Progenitor cell of endocrine pancreas (in vitro differentiated cells): Measurements from ENCODE around the gene HAND2. TPM values are rescaled to one million over a fixed set of nuclear protein-coding genes. Genes with fewer than 3 reads are reported as not detected.

Source experiments
- DNase-seq: peaks from one replicate; pipeline ENCODE4 v3.0.0; 2021; ENCODE audit warnings: low spot score; ENCODE audit not compliant: unreplicated experiment
- H3K27ac Mint-ChIP-seq: 2 replicates; pipeline ENCODE4 v1.8.0; 2021; ENCODE audit warnings: mild to moderate bottlenecking, moderate library complexity, mixed read lengths
- H3K27me3 Mint-ChIP-seq: 2 replicates; pipeline ENCODE4 v1.8.0; 2021; ENCODE audit warnings: mixed read lengths
- H3K36me3 Mint-ChIP-seq: 2 replicates; pipeline ENCODE4 v1.8.0; 2022; ENCODE audit warnings: mixed read lengths; ENCODE audit not compliant: insufficient read depth
- H3K4me1 Mint-ChIP-seq: 2 replicates; pipeline ENCODE4 v1.8.0; 2021; ENCODE audit warnings: low read depth, mixed read lengths
- H3K4me3 Mint-ChIP-seq: 2 replicates; pipeline ENCODE4 v1.8.0; 2021; ENCODE audit warnings: low read depth, mild to moderate bottlenecking, moderate library complexity, mixed read lengths
- H3K9me3 Mint-ChIP-seq: 2 replicates; pipeline ENCODE4 v1.8.0; 2021; ENCODE audit warnings: low read depth, mixed read lengths
- total RNA-seq: library from RNA; stranded (reverse); gene quantifications from 2 replicates; pipeline ENCODE4 v1.2.1, GENCODE V29; 2021
- TF ChIP-seq, protein P1 (sequence below): fragments of 200-600 bp; sonication (generic); IDR thresholded peaks from one replicate; pipeline ENCODE4 v1.5.0; 2021; ENCODE audit warnings: antibody characterized with exemption, mild to moderate bottlenecking; ENCODE audit not compliant: unreplicated experiment

Gene HAND2
- total RNA-seq, 1 donor from 2014 or later: 2.5 TPM

DNA sequence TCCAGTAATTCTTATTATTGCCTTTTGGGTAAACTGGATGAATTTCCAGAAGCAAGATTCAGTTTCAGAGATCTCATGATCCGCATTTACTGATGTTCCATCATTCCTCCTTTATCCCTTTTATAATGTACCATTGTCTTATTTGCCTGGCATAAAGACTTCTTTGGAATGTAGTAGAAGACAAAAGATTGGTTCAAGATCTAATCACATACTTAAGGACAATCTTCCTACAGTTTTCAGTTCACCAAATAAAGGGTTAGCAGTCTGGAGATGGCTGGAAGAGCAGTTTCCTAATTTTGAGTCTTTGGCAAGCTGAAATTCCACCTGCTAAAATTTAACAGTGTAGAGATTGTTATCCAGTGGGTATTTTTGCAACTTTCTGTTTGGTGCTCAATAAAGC lies 30.9 kb upstream of the HAND2 start:
- no peaks in the 10 kb centered on the region for H3K36me3 Mint-ChIP-seq
- TF ChIP-seq, protein P1, sequence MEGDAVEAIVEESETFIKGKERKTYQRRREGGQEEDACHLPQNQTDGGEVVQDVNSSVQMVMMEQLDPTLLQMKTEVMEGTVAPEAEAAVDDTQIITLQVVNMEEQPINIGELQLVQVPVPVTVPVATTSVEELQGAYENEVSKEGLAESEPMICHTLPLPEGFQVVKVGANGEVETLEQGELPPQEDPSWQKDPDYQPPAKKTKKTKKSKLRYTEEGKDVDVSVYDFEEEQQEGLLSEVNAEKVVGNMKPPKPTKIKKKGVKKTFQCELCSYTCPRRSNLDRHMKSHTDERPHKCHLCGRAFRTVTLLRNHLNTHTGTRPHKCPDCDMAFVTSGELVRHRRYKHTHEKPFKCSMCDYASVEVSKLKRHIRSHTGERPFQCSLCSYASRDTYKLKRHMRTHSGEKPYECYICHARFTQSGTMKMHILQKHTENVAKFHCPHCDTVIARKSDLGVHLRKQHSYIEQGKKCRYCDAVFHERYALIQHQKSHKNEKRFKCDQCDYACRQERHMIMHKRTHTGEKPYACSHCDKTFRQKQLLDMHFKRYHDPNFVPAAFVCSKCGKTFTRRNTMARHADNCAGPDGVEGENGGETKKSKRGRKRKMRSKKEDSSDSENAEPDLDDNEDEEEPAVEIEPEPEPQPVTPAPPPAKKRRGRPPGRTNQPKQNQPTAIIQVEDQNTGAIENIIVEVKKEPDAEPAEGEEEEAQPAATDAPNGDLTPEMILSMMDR: no peak
- no peaks in the 10 kb centered on the region for H3K4me1 Mint-ChIP-seq
- no peak overlapping the region for H3K27ac Mint-ChIP-seq
- no peak overlapping the region for H3K4me3 Mint-ChIP-seq
- no peak for DNase-seq
- H3K9me3 Mint-ChIP-seq: no peaks in the 10 kb centered on the region
- H3K27me3 Mint-ChIP-seq: no peaks in the 10 kb centered on the region

DNA sequence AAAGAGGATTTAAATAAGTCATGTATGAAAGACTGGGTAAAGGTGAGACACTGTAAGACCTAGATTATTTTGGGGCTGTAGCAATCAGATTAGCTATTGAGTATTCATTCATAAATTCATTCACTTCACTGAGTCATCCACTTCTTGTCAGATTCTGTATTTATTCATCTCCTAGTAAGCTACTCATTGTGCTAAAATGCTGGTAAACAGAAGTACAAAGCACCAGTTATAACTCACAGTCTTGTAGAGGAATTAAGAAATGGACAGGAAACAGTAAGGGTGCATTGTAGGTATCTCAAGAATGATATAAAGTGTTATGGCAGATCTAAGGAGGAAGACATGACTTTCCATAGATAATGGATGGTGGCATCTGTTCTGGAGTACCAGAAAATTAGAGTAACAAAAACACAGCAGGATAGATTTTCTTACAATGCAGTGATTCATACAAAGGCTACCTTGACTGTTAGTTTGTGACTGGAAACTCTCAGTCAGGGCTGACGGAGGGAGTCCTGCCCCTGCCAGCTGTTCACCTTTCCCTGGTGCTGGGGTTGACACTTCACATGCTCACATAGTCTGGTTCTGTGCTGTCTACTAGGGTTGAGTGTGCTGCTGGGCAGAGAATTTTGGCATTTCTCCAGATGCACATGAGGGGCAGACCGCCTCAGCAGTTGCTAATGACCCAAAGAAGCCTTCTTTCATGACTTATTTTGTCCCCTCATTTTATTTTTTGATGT lies 26.5 kb upstream of the HAND2 start:
- Mint-ChIP-seq H3K4me3 (no peak overlapping the region), H3K27me3 (peaks cover 6% of the 10 kb centered on the region), H3K36me3 (no peaks in the 10 kb centered on the region), H3K9me3 (no peaks in the 10 kb centered on the region), H3K27ac (no peak overlapping the region), H3K4me1 (no peaks in the 10 kb centered on the region)
- TF ChIP-seq, protein P1: no peak
- DNase-seq: no peak

DNA sequence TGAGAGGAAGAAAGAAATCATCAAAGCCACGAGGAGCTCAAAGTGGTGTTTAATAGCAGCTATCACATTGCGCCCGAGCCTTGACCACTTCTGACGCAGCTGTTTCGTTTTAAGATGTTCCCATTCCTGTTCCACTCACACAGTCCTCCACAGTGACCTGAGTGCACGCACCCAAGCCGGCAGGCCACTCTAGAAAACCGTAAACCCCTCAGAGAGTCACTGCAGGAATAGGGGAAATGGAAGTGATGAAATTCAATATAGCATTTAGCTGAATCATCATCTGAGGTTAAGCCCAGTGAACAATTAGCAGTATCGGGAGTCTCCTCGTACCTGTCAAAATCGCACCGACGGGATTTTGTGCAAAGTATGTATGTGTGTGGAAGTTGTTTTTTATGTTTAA lies 17.9 kb upstream of the HAND2 start:
- TF ChIP-seq, protein P1: no peak
- no peak for DNase-seq
- no peak overlapping the region for H3K4me3 Mint-ChIP-seq
- H3K4me1 Mint-ChIP-seq: no peaks in the 10 kb centered on the region
- peaks cover 74% of the 10 kb centered on the region for H3K27me3 Mint-ChIP-seq
- no peaks in the 10 kb centered on the region for H3K9me3 Mint-ChIP-seq
- H3K27ac Mint-ChIP-seq: no peak overlapping the region
- H3K36me3 Mint-ChIP-seq: no peaks in the 10 kb centered on the region

DNA sequence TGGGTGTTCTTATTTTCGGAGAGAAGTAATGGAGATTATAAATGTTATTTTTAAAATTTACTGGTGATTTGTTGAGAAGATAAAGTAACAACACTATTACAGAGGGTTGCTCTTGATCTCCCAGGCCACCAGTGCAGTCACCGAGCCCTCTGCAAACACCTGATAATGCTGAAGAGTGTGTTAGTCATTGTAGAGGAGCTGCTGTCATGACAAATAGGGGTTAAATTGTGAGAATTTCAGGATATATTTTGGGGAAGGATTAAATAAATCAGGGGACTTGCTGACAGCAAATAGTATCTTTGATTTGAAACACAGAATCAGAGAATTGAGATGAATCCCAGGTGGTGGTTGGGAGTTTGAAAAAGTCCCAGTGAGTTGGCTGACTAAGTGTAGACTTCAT lies 16.7 kb upstream of the HAND2 start:
- no peak overlapping the region for H3K4me3 Mint-ChIP-seq
- no peaks in the 10 kb centered on the region for H3K36me3 Mint-ChIP-seq
- no peaks in the 10 kb centered on the region for H3K4me1 Mint-ChIP-seq
- H3K27me3 Mint-ChIP-seq: peaks cover 76% of the 10 kb centered on the region
- TF ChIP-seq, protein P1: no peak
- DNase-seq: no peak
- H3K9me3 Mint-ChIP-seq: no peaks in the 10 kb centered on the region
- H3K27ac Mint-ChIP-seq: no peak overlapping the region

DNA sequence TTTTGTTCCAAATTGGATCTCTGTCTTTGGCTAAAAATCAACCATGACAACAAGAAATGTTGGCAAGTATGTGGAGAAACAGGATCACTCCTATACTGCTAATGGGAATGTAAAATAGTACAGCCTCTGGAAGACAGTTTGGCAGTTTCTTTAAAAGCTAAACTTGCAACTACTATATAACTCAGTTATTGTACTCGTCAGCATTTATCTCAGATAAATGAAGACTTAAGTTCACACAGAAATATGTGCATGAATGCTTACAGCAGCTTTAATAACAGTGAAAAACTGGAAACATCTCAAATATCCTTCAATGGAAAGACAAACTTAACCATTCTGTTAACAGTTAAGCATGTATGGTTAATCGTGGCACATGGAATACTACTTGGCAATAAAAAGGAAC lies 15.4 kb upstream of the HAND2 start:
- H3K27ac Mint-ChIP-seq: no peak overlapping the region
- no peaks in the 10 kb centered on the region for H3K4me1 Mint-ChIP-seq
- H3K4me3 Mint-ChIP-seq: no peak overlapping the region
- TF ChIP-seq, protein P1: no peak
- no peaks in the 10 kb centered on the region for H3K9me3 Mint-ChIP-seq
- no peaks in the 10 kb centered on the region for H3K36me3 Mint-ChIP-seq
- H3K27me3 Mint-ChIP-seq: peaks cover 80% of the 10 kb centered on the region
- no peak for DNase-seq
